Measurements from ENCODE around the gene ATF7IP.

DNA sequence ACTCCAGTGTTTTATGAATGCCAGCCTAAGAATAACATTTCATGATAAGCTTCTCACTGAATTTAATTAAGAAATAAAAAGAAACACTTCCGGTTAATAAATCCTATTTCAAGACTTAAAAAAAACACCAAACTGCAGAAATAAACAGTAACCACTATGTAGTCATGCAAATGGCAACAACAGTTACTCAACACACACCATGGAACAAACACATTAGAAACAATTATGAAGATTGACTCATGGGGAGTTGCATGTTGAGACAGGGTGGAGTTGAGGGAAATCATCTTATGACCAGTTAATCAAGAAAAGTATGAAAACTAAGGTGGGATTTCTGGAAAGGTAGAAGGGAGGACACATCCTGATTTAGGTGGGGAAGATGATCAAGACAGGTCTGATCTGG, 149.5 kb downstream of the ATF7IP start:
- TF ChIP-seq, protein P1, sequence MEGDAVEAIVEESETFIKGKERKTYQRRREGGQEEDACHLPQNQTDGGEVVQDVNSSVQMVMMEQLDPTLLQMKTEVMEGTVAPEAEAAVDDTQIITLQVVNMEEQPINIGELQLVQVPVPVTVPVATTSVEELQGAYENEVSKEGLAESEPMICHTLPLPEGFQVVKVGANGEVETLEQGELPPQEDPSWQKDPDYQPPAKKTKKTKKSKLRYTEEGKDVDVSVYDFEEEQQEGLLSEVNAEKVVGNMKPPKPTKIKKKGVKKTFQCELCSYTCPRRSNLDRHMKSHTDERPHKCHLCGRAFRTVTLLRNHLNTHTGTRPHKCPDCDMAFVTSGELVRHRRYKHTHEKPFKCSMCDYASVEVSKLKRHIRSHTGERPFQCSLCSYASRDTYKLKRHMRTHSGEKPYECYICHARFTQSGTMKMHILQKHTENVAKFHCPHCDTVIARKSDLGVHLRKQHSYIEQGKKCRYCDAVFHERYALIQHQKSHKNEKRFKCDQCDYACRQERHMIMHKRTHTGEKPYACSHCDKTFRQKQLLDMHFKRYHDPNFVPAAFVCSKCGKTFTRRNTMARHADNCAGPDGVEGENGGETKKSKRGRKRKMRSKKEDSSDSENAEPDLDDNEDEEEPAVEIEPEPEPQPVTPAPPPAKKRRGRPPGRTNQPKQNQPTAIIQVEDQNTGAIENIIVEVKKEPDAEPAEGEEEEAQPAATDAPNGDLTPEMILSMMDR (conservative IDR thresholded peaks at IDR 0.05; ENCODE audit: low read length): no peak
- no peak for TF ChIP-seq EZH2phosphoT487 (IDR thresholded peaks at IDR 0.05; ENCODE audit: borderline replicate concordance, low read depth, low read length)
